ENCODE measurements around the gene MAST2. TPM values are rescaled to one million over a fixed set of nuclear protein-coding genes. Genes with fewer than 3 reads are reported as not detected.

The MAST2 gene
- total RNA-seq, 2 donors from 2014 or later: 44.5 to 52.1 TPM

DNA sequence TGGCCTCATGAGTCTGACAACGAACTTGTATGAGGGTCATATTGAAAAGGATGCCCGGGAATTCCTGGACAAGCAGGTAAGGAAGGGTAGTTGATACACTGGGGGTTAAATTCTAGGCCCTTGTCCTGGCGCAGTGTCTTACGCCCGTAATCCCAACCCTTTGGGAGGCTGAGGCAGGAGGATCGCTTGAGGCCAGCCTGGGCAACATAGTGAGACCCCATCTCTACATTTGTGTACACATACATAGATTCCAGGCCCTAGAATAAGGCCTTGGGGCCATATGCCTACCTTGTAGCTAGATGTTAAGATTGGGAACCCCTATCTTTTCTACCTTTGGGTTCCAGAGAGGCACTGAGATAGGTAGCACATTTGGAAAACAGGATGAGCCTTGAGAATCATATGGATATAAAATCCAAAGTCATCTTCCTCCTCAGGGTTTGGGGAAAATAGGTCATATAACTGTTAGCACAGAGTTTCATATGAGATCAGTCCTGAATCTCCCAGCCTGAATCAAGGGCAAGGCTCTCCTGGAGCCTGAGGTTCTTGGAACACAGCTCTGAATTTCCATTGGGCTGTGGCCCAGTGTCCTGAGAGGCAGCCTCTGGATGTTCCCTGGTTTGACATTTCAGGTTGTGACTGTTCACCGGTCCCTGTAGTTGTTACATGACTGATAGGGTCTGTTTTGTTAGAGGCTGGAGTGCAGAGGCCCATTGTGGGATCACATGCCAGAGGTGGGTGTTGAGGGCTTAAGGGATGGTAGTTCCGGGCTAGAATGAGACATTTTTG, 224.6 kb downstream of the MAST2 start:
- H3K27ac ChIP-seq: peak overlapping the region; percentile 74 to 87
- TF ChIP-seq, protein P1, sequence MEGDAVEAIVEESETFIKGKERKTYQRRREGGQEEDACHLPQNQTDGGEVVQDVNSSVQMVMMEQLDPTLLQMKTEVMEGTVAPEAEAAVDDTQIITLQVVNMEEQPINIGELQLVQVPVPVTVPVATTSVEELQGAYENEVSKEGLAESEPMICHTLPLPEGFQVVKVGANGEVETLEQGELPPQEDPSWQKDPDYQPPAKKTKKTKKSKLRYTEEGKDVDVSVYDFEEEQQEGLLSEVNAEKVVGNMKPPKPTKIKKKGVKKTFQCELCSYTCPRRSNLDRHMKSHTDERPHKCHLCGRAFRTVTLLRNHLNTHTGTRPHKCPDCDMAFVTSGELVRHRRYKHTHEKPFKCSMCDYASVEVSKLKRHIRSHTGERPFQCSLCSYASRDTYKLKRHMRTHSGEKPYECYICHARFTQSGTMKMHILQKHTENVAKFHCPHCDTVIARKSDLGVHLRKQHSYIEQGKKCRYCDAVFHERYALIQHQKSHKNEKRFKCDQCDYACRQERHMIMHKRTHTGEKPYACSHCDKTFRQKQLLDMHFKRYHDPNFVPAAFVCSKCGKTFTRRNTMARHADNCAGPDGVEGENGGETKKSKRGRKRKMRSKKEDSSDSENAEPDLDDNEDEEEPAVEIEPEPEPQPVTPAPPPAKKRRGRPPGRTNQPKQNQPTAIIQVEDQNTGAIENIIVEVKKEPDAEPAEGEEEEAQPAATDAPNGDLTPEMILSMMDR (IDR thresholded peaks at IDR 0.05): no peak

DNA sequence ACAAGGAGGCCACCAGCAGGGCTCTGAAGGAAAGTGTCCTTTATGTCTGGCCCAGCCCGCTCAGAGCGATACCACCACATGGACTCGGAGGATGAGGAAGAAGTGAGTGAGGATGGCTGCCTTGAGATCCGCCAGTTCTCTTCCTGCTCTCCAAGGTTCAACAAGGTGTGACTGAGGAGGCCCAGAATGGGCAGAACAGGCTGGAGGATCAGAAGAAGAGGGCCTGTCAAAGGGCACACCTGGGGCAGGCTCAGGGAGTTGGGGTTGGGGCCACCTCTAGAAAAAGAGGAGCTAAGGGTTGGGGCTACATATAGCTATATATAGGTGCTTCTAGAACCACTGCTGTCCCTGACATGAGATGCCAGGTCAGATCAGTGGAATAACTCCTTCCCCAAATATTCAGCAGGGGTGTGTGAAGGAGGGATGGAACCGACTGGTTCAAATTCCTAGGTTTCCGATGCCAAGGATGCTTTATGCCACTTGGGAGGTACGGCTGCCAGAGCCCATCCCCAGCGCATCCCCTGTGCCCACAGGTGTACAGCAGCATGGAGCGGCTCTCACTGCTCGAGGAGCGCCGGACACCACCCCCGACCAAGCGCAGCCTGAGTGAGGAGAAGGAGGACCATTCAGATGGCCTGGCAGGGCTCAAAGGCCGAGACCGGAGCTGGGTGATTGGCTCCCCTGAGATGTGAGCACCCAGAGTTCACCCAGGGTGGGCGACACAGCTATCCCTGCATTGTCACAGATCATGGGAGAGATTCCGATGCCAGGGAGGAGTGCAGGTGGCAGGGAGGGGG, 226.9 kb downstream of the MAST2 start:
- H3K4me1 ChIP-seq: peaks cover 0 to 26% of the 10 kb centered on the region in 2 donors
- peaks cover 52% of the 10 kb centered on the region for H3K36me3 ChIP-seq

More for the DNA sequence above, 224.6 kb downstream of the MAST2 start:
- Histone ChIP-seq H3K27me3 (no peaks in the 10 kb centered on the region), H3K4me1 (peaks cover 0 to 26% of the 10 kb centered on the region in 2 donors), H3K4me3 (no peak overlapping the region), H3K9me3 (no peaks in the 10 kb centered on the region), H3K36me3 (peaks cover 54% of the 10 kb centered on the region)
- DNase-seq (ENCODE audit: low spot score): no peak

DNA sequence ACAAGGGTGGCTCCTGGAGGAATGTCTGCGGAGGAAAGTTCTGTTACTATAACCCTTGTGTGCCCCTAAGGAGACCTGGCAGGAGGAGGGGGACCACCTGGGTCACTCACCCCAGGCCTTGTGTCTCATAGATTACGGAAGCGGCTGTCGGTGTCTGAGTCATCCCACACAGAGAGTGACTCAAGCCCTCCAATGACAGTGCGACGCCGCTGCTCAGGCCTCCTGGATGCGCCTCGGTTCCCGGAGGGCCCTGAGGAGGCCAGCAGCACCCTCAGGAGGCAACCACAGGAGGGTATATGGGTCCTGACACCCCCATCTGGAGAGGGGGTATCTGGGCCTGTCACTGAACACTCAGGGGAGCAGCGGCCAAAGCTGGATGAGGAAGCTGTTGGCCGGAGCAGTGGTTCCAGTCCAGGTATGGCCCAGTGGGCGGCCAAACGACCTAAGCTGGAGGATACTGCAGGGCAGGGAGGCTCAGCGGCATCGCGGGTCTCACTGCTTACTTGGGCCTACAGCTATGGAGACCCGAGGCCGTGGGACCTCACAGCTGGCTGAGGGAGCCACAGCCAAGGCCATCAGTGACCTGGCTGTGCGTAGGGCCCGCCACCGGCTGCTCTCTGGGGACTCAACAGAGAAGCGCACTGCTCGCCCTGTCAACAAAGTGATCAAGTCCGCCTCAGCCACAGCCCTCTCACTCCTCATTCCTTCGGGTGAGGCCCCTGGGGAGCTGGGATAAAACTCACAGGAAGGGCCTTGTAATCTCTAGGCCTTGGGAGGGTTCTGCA, 227.7 kb downstream of the MAST2 start:
- Histone ChIP-seq H3K4me3 (no peak overlapping the region), H3K4me1 (peaks cover 0 to 27% of the 10 kb centered on the region in 2 donors), H3K36me3 (peaks cover 52% of the 10 kb centered on the region), H3K9me3 (no peaks in the 10 kb centered on the region), H3K27me3 (no peaks in the 10 kb centered on the region), H3K27ac (peak overlapping the region; percentile 20 to 62)
- TF ChIP-seq, protein P1 (IDR thresholded peaks at IDR 0.05): no peak
- no peak for DNase-seq (ENCODE audit: low spot score)

More for the DNA sequence above, 226.9 kb downstream of the MAST2 start:
- TF ChIP-seq, protein P1 (IDR thresholded peaks at IDR 0.05): no peak
- H3K4me3 ChIP-seq: no peak overlapping the region
- H3K9me3 ChIP-seq: no peaks in the 10 kb centered on the region
- no peak for DNase-seq (ENCODE audit: low spot score)
- H3K27ac ChIP-seq: peak overlapping the region in 1 of 2 donors; percentile 23
- no peaks in the 10 kb centered on the region for H3K27me3 ChIP-seq

DNA sequence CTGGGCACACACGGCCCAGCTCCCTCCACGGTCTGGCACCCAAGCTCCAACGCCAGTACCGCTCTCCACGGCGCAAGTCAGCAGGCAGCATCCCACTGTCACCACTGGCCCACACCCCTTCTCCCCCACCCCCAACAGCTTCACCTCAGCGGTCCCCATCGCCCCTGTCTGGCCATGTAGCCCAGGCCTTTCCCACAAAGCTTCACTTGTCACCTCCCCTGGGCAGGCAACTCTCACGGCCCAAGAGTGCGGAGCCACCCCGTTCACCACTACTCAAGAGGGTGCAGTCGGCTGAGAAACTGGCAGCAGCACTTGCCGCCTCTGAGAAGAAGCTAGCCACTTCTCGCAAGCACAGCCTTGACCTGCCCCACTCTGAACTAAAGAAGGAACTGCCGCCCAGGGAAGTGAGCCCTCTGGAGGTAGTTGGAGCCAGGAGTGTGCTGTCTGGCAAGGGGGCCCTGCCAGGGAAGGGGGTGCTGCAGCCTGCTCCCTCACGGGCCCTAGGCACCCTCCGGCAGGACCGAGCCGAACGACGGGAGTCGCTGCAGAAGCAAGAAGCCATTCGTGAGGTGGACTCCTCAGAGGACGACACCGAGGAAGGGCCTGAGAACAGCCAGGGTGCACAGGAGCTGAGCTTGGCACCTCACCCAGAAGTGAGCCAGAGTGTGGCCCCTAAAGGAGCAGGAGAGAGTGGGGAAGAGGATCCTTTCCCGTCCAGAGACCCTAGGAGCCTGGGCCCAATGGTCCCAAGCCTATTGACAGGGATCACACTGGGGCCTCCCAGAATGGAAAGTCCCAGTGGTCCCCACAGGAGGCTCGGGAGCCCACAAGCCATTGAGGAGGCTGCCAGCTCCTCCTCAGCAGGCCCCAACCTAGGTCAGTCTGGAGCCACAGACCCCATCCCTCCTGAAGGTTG, 231.4 kb downstream of the MAST2 start:
- Histone ChIP-seq H3K36me3 (peaks cover 39% of the 10 kb centered on the region), H3K27me3 (no peaks in the 10 kb centered on the region), H3K4me3 (no peak overlapping the region), H3K4me1 (peaks cover 0 to 28% of the 10 kb centered on the region in 2 donors), H3K27ac (peak overlapping the region; percentile 28 to 44), H3K9me3 (no peaks in the 10 kb centered on the region)
- TF ChIP-seq, protein P1 (IDR thresholded peaks at IDR 0.05): no peak
- no peak for DNase-seq (ENCODE audit: low spot score)

All from right atrium auricular region (tissue), 2 donors.